ENCODE data around the gene MOV10L1.

The MOV10L1 gene

GRCh38 chr22:50161508-50162390 lies 71.9 kb downstream of the MOV10L1 start:
- H2BK12ac ChIP-seq (ENCODE audit: low read length), result no peak overlapping the region
- no peak overlapping the region for H3K4me3 ChIP-seq (ENCODE audit: low read length in 2 of 2)
- no peak overlapping the region for H3K4ac ChIP-seq (ENCODE audit: low read length)
- peak overlapping the region; percentile 48 for H3K18ac ChIP-seq (ENCODE audit: low read length)
- peaks cover 0 to 2% of the 10 kb centered on the region in 2 donors for H3K4me1 ChIP-seq (ENCODE audit: control insufficient read depth in 2 of 2, insufficient read depth in 1 of 2, low read depth in 1 of 2, low read length in 2 of 2)
- H3K79me1 ChIP-seq (ENCODE audit: low read depth, low read length), result no peaks in the 10 kb centered on the region
- no peak overlapping the region for H4K91ac ChIP-seq (ENCODE audit: low read depth, low read length, poor library complexity)
- WGBS, 2 donors (ENCODE audit: extremely low coverage in 2 of 2, insufficient read length in 2 of 2, insufficient replicate concordance in 1 of 2), result no CpG with 5 or more reads among the region's 23 CpGs
- H4K8ac ChIP-seq (ENCODE audit: low read depth, low read length), result no peak overlapping the region
- H2BK15ac ChIP-seq (ENCODE audit: low read length), result peak overlapping the region; percentile 75
- peak overlapping the region; percentile 53 for H2BK5ac ChIP-seq (ENCODE audit: low read length)
- no peak overlapping the region for H3K4me2 ChIP-seq (ENCODE audit: insufficient read depth, low read length, poor library complexity, severe bottlenecking)
- peak overlapping the region; percentile 31 for H2BK120ac ChIP-seq (ENCODE audit: low read depth, low read length)
- peak overlapping the region; percentile 78 for H2AK5ac ChIP-seq (ENCODE audit: low read depth, low read length)
- peaks cover 0 to 1% of the 10 kb centered on the region in 2 donors for H3K9me3 ChIP-seq (replicated peaks in 1 of 2; ENCODE audit: control insufficient read depth in 2 of 2, insufficient read depth in 1 of 2, low read depth in 1 of 2, low read length in 2 of 2)
- no peak overlapping the region for H2AFZ ChIP-seq (ENCODE audit: low read length)
- peak overlapping the region; percentile 63 for H3K14ac ChIP-seq (ENCODE audit: low read length)
- no peak overlapping the region for H3K23ac ChIP-seq (ENCODE audit: low read depth, low read length, poor library complexity)
- no peak for DNase-seq (ENCODE audit: low spot score)
- H3K27me3 ChIP-seq (ENCODE audit: control insufficient read depth in 3 of 3, insufficient read depth in 3 of 3, low read depth in 1 of 3, low read length in 3 of 3), result peaks cover 0 to 29% (median 0%) of the 10 kb centered on the region in 3 experiments
- H3K27ac ChIP-seq (replicated peaks; ENCODE audit: low read length), result no peak overlapping the region
- H3K9ac ChIP-seq (ENCODE audit: low read depth, low read length, poor library complexity), result peak overlapping the region; percentile 44
- no peaks in the 10 kb centered on the region for H3K36me3 ChIP-seq (replicated peaks in 1 of 2; ENCODE audit: control insufficient read depth in 2 of 2, insufficient read depth in 2 of 2, low read length in 2 of 2)

DNA sequence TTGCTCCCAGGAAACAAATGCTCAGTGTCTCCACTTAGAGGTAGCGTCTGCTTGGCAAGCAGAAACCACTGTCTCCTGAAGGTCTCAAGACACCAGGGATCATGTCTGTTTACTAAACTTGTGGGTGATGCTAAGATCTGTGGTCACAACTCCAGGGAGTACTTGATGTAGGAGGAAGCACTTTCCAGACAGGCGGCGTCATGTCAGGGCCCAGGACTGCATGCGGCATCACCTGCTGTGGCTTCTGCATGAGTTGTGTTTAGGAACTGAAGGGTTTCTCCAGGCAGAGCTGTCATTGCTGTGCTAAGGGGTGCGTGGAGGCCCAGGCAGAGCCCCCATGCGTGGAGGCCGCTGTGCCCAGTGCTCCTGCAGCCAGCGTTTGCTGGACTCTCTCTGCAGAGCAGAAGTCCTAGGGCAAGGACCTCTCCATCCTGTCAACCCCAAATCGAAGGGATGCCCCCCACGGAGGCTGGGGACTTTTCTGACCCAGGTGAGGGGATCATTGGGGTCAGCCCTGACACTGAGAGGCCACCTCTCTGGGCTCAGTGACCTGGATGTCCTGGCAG lies 72.7 kb downstream of the MOV10L1 start:
- peaks cover 0 to 2% of the 10 kb centered on the region in 2 donors for H3K4me1 ChIP-seq (ENCODE audit: control insufficient read depth in 2 of 2, insufficient read depth in 1 of 2, low read depth in 1 of 2, low read length in 2 of 2)
- H3K27me3 ChIP-seq (ENCODE audit: control insufficient read depth in 3 of 3, insufficient read depth in 3 of 3, low read depth in 1 of 3, low read length in 3 of 3), result peaks cover 0 to 29% (median 0%) of the 10 kb centered on the region in 3 experiments
- H3K9ac ChIP-seq (ENCODE audit: low read depth, low read length, poor library complexity), result peak overlapping the region; percentile 30
- peak overlapping the region; percentile 31 for H2BK120ac ChIP-seq (ENCODE audit: low read depth, low read length)
- DNase-seq (ENCODE audit: low spot score), result no peak
- peak overlapping the region; percentile 57 for H3K18ac ChIP-seq (ENCODE audit: low read length)
- no peak overlapping the region for H2AFZ ChIP-seq (ENCODE audit: low read length)
- H2BK5ac ChIP-seq (ENCODE audit: low read length), result peak overlapping the region; percentile 53
- no peak overlapping the region for H3K4me2 ChIP-seq (ENCODE audit: insufficient read depth, low read length, poor library complexity, severe bottlenecking)
- H4K8ac ChIP-seq (ENCODE audit: low read depth, low read length), result no peak overlapping the region
- no peak overlapping the region for H4K91ac ChIP-seq (ENCODE audit: low read depth, low read length, poor library complexity)
- no peak overlapping the region for H3K4me3 ChIP-seq (ENCODE audit: low read length in 2 of 2)
- peak overlapping the region; percentile 25 for H3K23ac ChIP-seq (ENCODE audit: low read depth, low read length, poor library complexity)
- H2BK12ac ChIP-seq (ENCODE audit: low read length), result no peak overlapping the region
- H3K36me3 ChIP-seq (replicated peaks in 1 of 2; ENCODE audit: control insufficient read depth in 2 of 2, insufficient read depth in 2 of 2, low read length in 2 of 2), result no peaks in the 10 kb centered on the region
- H3K4ac ChIP-seq (ENCODE audit: low read length), result no peak overlapping the region
- no CpG with 5 or more reads among the region's 10 CpGs for WGBS, 2 donors (ENCODE audit: extremely low coverage in 2 of 2, insufficient read length in 2 of 2, insufficient replicate concordance in 1 of 2)
- peak overlapping the region; percentile 47 for H3K14ac ChIP-seq (ENCODE audit: low read length)
- peak overlapping the region; percentile 75 for H2BK15ac ChIP-seq (ENCODE audit: low read length)
- no peaks in the 10 kb centered on the region for H3K79me1 ChIP-seq (ENCODE audit: low read depth, low read length)
- peaks cover 0 to 1% of the 10 kb centered on the region in 2 donors for H3K9me3 ChIP-seq (replicated peaks in 1 of 2; ENCODE audit: control insufficient read depth in 2 of 2, insufficient read depth in 1 of 2, low read depth in 1 of 2, low read length in 2 of 2)
- peak overlapping the region; percentile 81 for H2AK5ac ChIP-seq (ENCODE audit: low read depth, low read length)
- no peak overlapping the region for H3K27ac ChIP-seq (replicated peaks; ENCODE audit: low read length)

- peak overlapping the region; percentile 89 for H3K23ac ChIP-seq (ENCODE audit: low read depth, low read length, poor library complexity)
- no peak overlapping the region for H2BK12ac ChIP-seq (ENCODE audit: low read length)
- H2BK5ac ChIP-seq (ENCODE audit: low read length), result peak overlapping the region; percentile 66
- H3K9me3 ChIP-seq (replicated peaks in 1 of 2; ENCODE audit: control insufficient read depth in 2 of 2, insufficient read depth in 1 of 2, low read depth in 1 of 2, low read length in 2 of 2), result peaks cover 0 to 1% of the 10 kb centered on the region in 2 donors
- H2BK120ac ChIP-seq (ENCODE audit: low read depth, low read length), result no peak overlapping the region
- H3K18ac ChIP-seq (ENCODE audit: low read length), result no peak overlapping the region
- WGBS, 2 donors (ENCODE audit: extremely low coverage in 2 of 2, insufficient read length in 2 of 2, insufficient replicate concordance in 1 of 2), result no CpG with 5 or more reads among the region's 28 CpGs
- no peak overlapping the region for H3K9ac ChIP-seq (ENCODE audit: low read depth, low read length, poor library complexity)
- no peak for DNase-seq (ENCODE audit: low spot score)
- no peaks in the 10 kb centered on the region for H3K36me3 ChIP-seq (replicated peaks in 1 of 2; ENCODE audit: control insufficient read depth in 2 of 2, insufficient read depth in 2 of 2, low read length in 2 of 2)
- no peaks in the 10 kb centered on the region for H3K79me1 ChIP-seq (ENCODE audit: low read depth, low read length)
- H4K8ac ChIP-seq (ENCODE audit: low read depth, low read length), result no peak overlapping the region
- no peak overlapping the region for H4K91ac ChIP-seq (ENCODE audit: low read depth, low read length, poor library complexity)
- H2AK5ac ChIP-seq (ENCODE audit: low read depth, low read length), result peak overlapping the region; percentile 52
- no peak overlapping the region for H3K27ac ChIP-seq (replicated peaks; ENCODE audit: low read length)
- no peak overlapping the region for H3K14ac ChIP-seq (ENCODE audit: low read length)
- no peak overlapping the region for H3K4ac ChIP-seq (ENCODE audit: low read length)
- no peak overlapping the region for H2BK15ac ChIP-seq (ENCODE audit: low read length)
- H2AFZ ChIP-seq (ENCODE audit: low read length), result no peak overlapping the region
- peaks cover 0 to 37% (median 15%) of the 10 kb centered on the region in 3 experiments for H3K27me3 ChIP-seq (ENCODE audit: control insufficient read depth in 3 of 3, insufficient read depth in 3 of 3, low read depth in 1 of 3, low read length in 3 of 3)
- H3K4me2 ChIP-seq (ENCODE audit: insufficient read depth, low read length, poor library complexity, severe bottlenecking), result no peak overlapping the region
- no peak overlapping the region for H3K4me3 ChIP-seq (ENCODE audit: low read length in 2 of 2)
- no peaks in the 10 kb centered on the region for H3K4me1 ChIP-seq (ENCODE audit: control insufficient read depth in 2 of 2, insufficient read depth in 1 of 2, low read depth in 1 of 2, low read length in 2 of 2)
Measured at GRCh38 chr22:50165436-50166123, 75.8 kb downstream of the MOV10L1 start.
